HL-60 (cell line): ENCODE results near the gene CHCHD10.

ENCODE experiments used
- GABPA ChIP-seq: IDR thresholded peaks from 2 replicates; pipeline ENCODE4 v1.6.1; 2012; ENCODE audit warnings: low read depth
- POLR2AphosphoS5 ChIP-seq: IDR thresholded peaks from 2 replicates; pipeline ENCODE4 v1.6.1; 2012; ENCODE audit warnings: low read depth
- SPI1 ChIP-seq: IDR thresholded peaks from 2 replicates; pipeline ENCODE4 v1.6.1; 2012; ENCODE audit warnings: low read depth, mild to moderate bottlenecking, borderline replicate concordance
- TF ChIP-seq, protein P1 (sequence below): IDR thresholded peaks from one replicate; pipeline ENCODE4 v1.5.1; 2011; ENCODE audit warnings: low read length, control low read depth, inconsistent platforms; ENCODE audit not compliant: insufficient read depth
- TF ChIP-seq, protein P2 (sequence below): IDR thresholded peaks from 2 replicates; pipeline ENCODE4 v1.6.1; 2012; ENCODE audit warnings: low read depth; ENCODE audit not compliant: insufficient replicate concordance

DNA sequence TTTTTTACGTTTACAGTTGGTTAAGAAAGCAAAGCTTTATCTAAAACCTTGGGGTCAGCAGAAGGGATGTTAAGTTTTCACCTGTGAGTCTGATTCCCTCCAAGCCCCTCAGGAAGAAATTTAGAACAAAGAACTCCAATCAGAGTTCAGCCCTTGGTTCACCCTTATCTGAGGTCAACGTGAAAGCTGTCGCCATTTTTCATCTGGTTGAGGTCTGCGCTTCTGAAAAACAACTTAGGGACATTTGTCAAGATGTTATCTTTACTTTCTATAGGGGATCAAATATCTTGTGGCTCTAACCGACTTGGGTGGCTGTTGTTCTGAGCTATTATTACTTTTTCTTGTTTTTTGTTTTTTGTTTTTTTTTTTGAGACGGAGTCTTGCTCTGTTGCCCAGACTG, 46.9 kb downstream of the CHCHD10 start:
- TF ChIP-seq, protein P1, sequence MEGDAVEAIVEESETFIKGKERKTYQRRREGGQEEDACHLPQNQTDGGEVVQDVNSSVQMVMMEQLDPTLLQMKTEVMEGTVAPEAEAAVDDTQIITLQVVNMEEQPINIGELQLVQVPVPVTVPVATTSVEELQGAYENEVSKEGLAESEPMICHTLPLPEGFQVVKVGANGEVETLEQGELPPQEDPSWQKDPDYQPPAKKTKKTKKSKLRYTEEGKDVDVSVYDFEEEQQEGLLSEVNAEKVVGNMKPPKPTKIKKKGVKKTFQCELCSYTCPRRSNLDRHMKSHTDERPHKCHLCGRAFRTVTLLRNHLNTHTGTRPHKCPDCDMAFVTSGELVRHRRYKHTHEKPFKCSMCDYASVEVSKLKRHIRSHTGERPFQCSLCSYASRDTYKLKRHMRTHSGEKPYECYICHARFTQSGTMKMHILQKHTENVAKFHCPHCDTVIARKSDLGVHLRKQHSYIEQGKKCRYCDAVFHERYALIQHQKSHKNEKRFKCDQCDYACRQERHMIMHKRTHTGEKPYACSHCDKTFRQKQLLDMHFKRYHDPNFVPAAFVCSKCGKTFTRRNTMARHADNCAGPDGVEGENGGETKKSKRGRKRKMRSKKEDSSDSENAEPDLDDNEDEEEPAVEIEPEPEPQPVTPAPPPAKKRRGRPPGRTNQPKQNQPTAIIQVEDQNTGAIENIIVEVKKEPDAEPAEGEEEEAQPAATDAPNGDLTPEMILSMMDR = no peak
- TF ChIP-seq POLR2AphosphoS5 = no peak
- TF ChIP-seq, protein P2, sequence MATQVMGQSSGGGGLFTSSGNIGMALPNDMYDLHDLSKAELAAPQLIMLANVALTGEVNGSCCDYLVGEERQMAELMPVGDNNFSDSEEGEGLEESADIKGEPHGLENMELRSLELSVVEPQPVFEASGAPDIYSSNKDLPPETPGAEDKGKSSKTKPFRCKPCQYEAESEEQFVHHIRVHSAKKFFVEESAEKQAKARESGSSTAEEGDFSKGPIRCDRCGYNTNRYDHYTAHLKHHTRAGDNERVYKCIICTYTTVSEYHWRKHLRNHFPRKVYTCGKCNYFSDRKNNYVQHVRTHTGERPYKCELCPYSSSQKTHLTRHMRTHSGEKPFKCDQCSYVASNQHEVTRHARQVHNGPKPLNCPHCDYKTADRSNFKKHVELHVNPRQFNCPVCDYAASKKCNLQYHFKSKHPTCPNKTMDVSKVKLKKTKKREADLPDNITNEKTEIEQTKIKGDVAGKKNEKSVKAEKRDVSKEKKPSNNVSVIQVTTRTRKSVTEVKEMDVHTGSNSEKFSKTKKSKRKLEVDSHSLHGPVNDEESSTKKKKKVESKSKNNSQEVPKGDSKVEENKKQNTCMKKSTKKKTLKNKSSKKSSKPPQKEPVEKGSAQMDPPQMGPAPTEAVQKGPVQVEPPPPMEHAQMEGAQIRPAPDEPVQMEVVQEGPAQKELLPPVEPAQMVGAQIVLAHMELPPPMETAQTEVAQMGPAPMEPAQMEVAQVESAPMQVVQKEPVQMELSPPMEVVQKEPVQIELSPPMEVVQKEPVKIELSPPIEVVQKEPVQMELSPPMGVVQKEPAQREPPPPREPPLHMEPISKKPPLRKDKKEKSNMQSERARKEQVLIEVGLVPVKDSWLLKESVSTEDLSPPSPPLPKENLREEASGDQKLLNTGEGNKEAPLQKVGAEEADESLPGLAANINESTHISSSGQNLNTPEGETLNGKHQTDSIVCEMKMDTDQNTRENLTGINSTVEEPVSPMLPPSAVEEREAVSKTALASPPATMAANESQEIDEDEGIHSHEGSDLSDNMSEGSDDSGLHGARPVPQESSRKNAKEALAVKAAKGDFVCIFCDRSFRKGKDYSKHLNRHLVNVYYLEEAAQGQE = no peak
- TF ChIP-seq SPI1 = no peak
- no peak for TF ChIP-seq GABPA
